A549 (cell line): ENCODE data around the gene PRKCG. TPM values are rescaled to one million over a fixed set of nuclear protein-coding genes. Genes with fewer than 3 reads are reported as not detected.

ENCODE experiments used
- ATAC-seq, 2 experiments: fragments of 200-7000 bp in 1 of 2; fragments of >200 bp in 1 of 2; cut with Nextera tagmentation in 1 of 2; cut with Tn5 transposase in 1 of 2; 3 replicates each; pipeline versions ENCODE4 v1.8.0 to v1.9.1; 2018 to 2020; ENCODE audit warnings: mild to moderate bottlenecking in 1 of 2, moderate library complexity in 1 of 2
- CTCF ChIA-PET: fragments of 300-600 bp; sonication (Branson Sonifier 250); formaldehyde crosslinking; extraction: SDS; loops from one replicate; lab custom pipeline; 2021; ENCODE audit warnings: antibody characterized with exemption, inconsistent platforms; lab: Yijun Ruan, JAX
- POLR2A ChIA-PET: fragments of 350-600 bp; formaldehyde crosslinking; extraction: SDS; loops from one replicate; lab custom pipeline; 2021; ENCODE audit warnings: antibody characterized with exemption, inconsistent platforms; lab: Yijun Ruan, JAX
- DNase-seq, 2 experiments: peaks; one replicate each; pipeline versions ENCODE4 v3.0.0 to v3.0.0-alpha.2; 2011 to 2016; ENCODE audit warnings: low read depth in 1 of 2, low spot score in 1 of 2
- FAIRE-seq: peaks from 2 replicates; lab custom pipeline; 2011; peaks lifted over from hg19 to GRCh38; lab: Jason Lieb, UNC
- H3K27ac ChIP-seq, 2 experiments: fragments of >200 bp; sonication (Bioruptor Twin); formaldehyde crosslinking; 3 replicates each; pipeline ENCODE4 v1.5.1; 2016 to 2017
- H3K4me1 ChIP-seq: fragments of >200 bp; sonication (Bioruptor Twin); formaldehyde crosslinking; 3 replicates; pipeline ENCODE4 v1.6.1; 2016
- H3K4me2 ChIP-seq: fragments of >200 bp; sonication (Bioruptor Twin); formaldehyde crosslinking; 3 replicates; pipeline ENCODE4 v1.6.1; 2016
- H3K4me3 ChIP-seq: fragments of >200 bp; sonication (Bioruptor Twin); formaldehyde crosslinking; 3 replicates; pipeline ENCODE4 v1.5.1; 2016
- H3K9me3 ChIP-seq: fragments of >200 bp; sonication (Bioruptor Twin); formaldehyde crosslinking; 3 replicates; pipeline ENCODE4 v1.6.1; 2016
- CBX2 ChIP-seq: fragments of 200-600 bp; sonication (generic); IDR thresholded peaks from 2 replicates; pipeline ENCODE4 v1.6.1; 2016; ENCODE audit warnings: low read depth, mild to moderate bottlenecking, borderline replicate concordance
- CBX8 ChIP-seq: fragments of 200-600 bp; sonication (generic); IDR thresholded peaks from 2 replicates; pipeline ENCODE4 v1.6.1; 2016
- CHD2 ChIP-seq: fragments of 150-350 bp; IDR thresholded peaks from 2 replicates; pipeline ENCODE4 v1.6.1; 2014; ENCODE audit warnings: low read length; ENCODE audit not compliant: partially characterized antibody
- EP300 ChIP-seq, 2 experiments: fragments of >200 bp; sonication (Bioruptor Twin); formaldehyde crosslinking; IDR thresholded peaks; 2 replicates in 1 of 2; 3 replicates in 1 of 2; pipeline ENCODE4 v1.6.1; 2016 to 2017
- FOSB ChIP-seq: fragments of 250-450 bp; sonication (Bioruptor Pico); IDR thresholded peaks from 2 replicates; pipeline ENCODE4 v1.5.0; 2020; ENCODE audit warnings: mild to moderate bottlenecking, moderate library complexity
- FOSL2 ChIP-seq, 2 experiments: fragments of 450-650 bp in 1 of 2; fragments of >200 bp in 1 of 2; sonication (Bioruptor Twin) in 1 of 2; formaldehyde crosslinking; IDR thresholded peaks; 2 replicates each; pipeline versions ENCODE4 v1.5.0 to v1.6.1; 2016 to 2020; ENCODE audit warnings: mild to moderate bottlenecking in 1 of 2, moderate library complexity in 1 of 2
- FOXS1 ChIP-seq: fragments of 250-450 bp; sonication (Bioruptor Pico); IDR thresholded peaks from 2 replicates; pipeline ENCODE4 v1.5.0; 2020; ENCODE audit warnings: mild to moderate bottlenecking, moderate library complexity
- HEYL ChIP-seq: fragments of 250-450 bp; sonication (Bioruptor Pico); IDR thresholded peaks from 2 replicates; pipeline ENCODE4 v1.8.0; 2021; ENCODE audit warnings: mild to moderate bottlenecking, moderate library complexity
- HOXB13 ChIP-seq: fragments of 250-450 bp; sonication (Bioruptor Pico); IDR thresholded peaks from 2 replicates; pipeline ENCODE4 v1.5.0; 2020; ENCODE audit warnings: low read depth, mild to moderate bottlenecking, moderate library complexity
- JUNB ChIP-seq: fragments of >200 bp; sonication (Bioruptor Twin); formaldehyde crosslinking; IDR thresholded peaks from 2 replicates; pipeline ENCODE4 v1.6.1; 2016
- MAFK ChIP-seq: fragments of 450-650 bp; IDR thresholded peaks from 2 replicates; pipeline ENCODE4 v1.6.1; 2014; ENCODE audit not compliant: partially characterized antibody
- NFE2L2 ChIP-seq: fragments of 150-350 bp; conservative IDR thresholded peaks from 2 replicates; pipeline ENCODE4 v1.6.1; 2014; ENCODE audit warnings: low read length
- NPAS2 ChIP-seq: fragments of 250-450 bp; sonication (Bioruptor Pico); IDR thresholded peaks from 2 replicates; pipeline ENCODE4 v1.8.0; 2022; ENCODE audit warnings: mild to moderate bottlenecking, moderate library complexity, borderline replicate concordance
- POLR2A ChIP-seq: IDR thresholded peaks from 2 replicates; pipeline ENCODE4 v1.6.1; 2012; ENCODE audit warnings: mild to moderate bottlenecking, low read length
- RARB ChIP-seq: fragments of 250-450 bp; sonication (Bioruptor Pico); IDR thresholded peaks from 2 replicates; pipeline ENCODE4 v1.8.0; 2021; ENCODE audit warnings: mild to moderate bottlenecking, moderate library complexity
- RFX5 ChIP-seq: fragments of 450-650 bp; IDR thresholded peaks from 2 replicates; pipeline ENCODE4 v1.7.1; 2014; ENCODE audit warnings: antibody characterized with exemption, mild to moderate bottlenecking, moderate library complexity
- TFCP2L1 ChIP-seq: fragments of 250-450 bp; sonication (Bioruptor Pico); IDR thresholded peaks from 2 replicates; pipeline ENCODE4 v1.5.0; 2021; ENCODE audit warnings: mild to moderate bottlenecking
- WGBS: methylation state at CpG from one replicate; pipeline ENCODE4 v1.1.6; 2017; ENCODE audit errors: missing lambda C conversion rate; 5-methylcytosine and 5-hydroxymethylcytosine counted together
- polyA plus RNA-seq, 4 experiments: library from polyadenylated mRNA; depleted of rRNA in 3 of 4; stranded (reverse); fragments of >200 nt; fragmentation: RNase III in 1 of 4; extraction: RNeasy Plus Mini Kit Qiagen cat#74134 plus additional on column Dnase treatment in 1 of 4; gene quantifications; 2 replicates in 3 of 4; 3 replicates in 1 of 4; pipeline ENCODE4 v1.2.3, GENCODE V29; 2011 to 2017
- TF ChIP-seq, protein P1 (sequence below): fragments of >200 bp; sonication (Bioruptor Twin); formaldehyde crosslinking; IDR thresholded peaks from 3 replicates; pipeline ENCODE4 v1.5.1; 2016
- TF ChIP-seq, protein P2 (sequence below): fragments of 450-650 bp; IDR thresholded peaks from 2 replicates; pipeline ENCODE4 v1.6.1; 2014; ENCODE audit warnings: antibody characterized with exemption
- TF ChIP-seq, protein P3 (sequence below): fragments of 150-350 bp; IDR thresholded peaks from 2 replicates; pipeline ENCODE4 v1.6.1; 2014; ENCODE audit warnings: low read depth, mild to moderate bottlenecking, low read length
- TF ChIP-seq, protein P4 (sequence below): IDR thresholded peaks from 2 replicates; pipeline ENCODE4 v1.6.1; 2012

Gene PRKCG
- polyA plus RNA-seq, 2 of the 4 experiments (the other 2 are of a cell fraction): 0.61 to 0.81 TPM

DNA sequence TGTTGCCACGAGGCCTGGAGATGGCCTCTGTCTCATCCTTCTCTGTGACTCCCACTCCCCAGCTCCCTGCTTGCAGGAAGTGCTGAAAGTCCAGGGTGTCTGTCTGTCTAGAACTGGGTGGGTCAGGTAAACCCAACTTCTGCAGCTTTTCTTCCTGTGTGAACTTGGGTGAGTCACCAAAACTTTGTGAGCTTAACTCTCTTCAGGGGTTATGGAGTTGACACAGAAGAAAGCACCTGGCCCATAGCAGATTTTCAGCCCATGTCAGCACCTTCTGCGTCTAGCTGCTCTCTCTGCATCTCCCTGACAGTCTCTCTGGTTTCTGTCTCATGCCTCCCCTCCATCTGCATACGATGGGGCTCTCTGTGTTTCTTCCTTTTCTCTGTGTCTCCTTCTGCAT lies 22.9 kb downstream of the PRKCG start:
- TF ChIP-seq MAFK: peak; percentile 50
- no peak for TF ChIP-seq EP300 (IDR thresholded peaks at IDR 0.05)
- TF ChIP-seq FOSL2 (IDR thresholded peaks at IDR 0.05): no peak
- peak; percentile 39 for TF ChIP-seq FOSL2 (CRISPR knock-in tag; IDR thresholded peaks at IDR 0.05)
- TF ChIP-seq CBX2: no peak
- TF ChIP-seq RARB: no peak
- 24% methylated on average over 3 of the region's 3 CpGs for WGBS
- H3K4me2 ChIP-seq: no peak overlapping the region
- POLR2A ChIA-PET: interaction anchor here (1.0 kb wide), 1 partner anchor 75 kb away, joined by 4 read pairs; no protein-coding TSS in a partner anchor
- CTCF ChIA-PET: interaction anchor here (0.7 to 7.2 kb wide), 12 partner anchors 9 to 475 kb away, joined by 3 to 62 read pairs (median 4); no protein-coding TSS in a partner anchor
- no peak for ATAC-seq
- H3K9me3 ChIP-seq: no peaks in the 10 kb centered on the region
- peaks cover 37% of the 10 kb centered on the region for H3K4me1 ChIP-seq
- no peak overlapping the region for H3K27ac ChIP-seq
- no peak overlapping the region for H3K4me3 ChIP-seq
- no peak for FAIRE-seq
- DNase-seq: no peak

DNA sequence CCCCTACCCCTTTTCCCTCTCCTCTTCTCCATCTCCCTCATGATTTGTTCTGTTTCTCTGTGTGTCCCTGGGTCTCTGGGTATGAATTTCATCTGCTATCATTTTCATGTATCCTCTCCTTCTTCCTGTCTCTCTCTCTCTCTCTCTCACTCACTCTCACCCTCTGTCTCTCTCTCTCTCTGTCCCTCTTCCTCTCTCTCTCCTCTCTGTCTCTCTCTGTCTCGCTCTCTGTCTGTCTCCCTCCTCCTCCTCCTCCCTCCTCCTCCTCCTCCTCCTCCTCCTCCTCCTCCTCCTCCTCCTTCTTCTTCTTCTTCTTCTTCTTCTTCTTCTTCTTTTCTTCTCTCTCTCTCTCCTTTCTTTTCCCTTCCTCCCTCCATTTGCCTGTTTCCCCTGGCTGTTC lies 23.8 kb downstream of the PRKCG start:
- Histone ChIP-seq H3K4me1 (peaks cover 42% of the 10 kb centered on the region), H3K9me3 (no peaks in the 10 kb centered on the region), H3K4me3 (no peak overlapping the region), H3K27ac (no peak overlapping the region), H3K4me2 (no peak overlapping the region)
- DNase-seq (no peak), FAIRE-seq (no peak), ATAC-seq (no peak)
- WGBS: 84% methylated on average over 1 of the region's 1 CpG
- TF ChIP-seq POLR2A (no peak), RFX5 (no peak), NPAS2 (CRISPR knock-in tag) (no peak), FOSL2 (IDR thresholded peaks at IDR 0.05) (no peak), FOSL2 (CRISPR knock-in tag; IDR thresholded peaks at IDR 0.05) (no peak), JUNB (no peak), FOSB (CRISPR knock-in tag) (no peak), NFE2L2 (no peak), HEYL (CRISPR knock-in tag) (no peak), MAFK (no peak), EP300 (IDR thresholded peaks at IDR 0.05) (no peak), CHD2 (no peak), CBX8 (no peak), HOXB13 (CRISPR knock-in tag) (no peak), CBX2 (no peak), TFCP2L1 (CRISPR knock-in tag) (no peak), FOXS1 (no peak)
- TF ChIP-seq, protein P1, sequence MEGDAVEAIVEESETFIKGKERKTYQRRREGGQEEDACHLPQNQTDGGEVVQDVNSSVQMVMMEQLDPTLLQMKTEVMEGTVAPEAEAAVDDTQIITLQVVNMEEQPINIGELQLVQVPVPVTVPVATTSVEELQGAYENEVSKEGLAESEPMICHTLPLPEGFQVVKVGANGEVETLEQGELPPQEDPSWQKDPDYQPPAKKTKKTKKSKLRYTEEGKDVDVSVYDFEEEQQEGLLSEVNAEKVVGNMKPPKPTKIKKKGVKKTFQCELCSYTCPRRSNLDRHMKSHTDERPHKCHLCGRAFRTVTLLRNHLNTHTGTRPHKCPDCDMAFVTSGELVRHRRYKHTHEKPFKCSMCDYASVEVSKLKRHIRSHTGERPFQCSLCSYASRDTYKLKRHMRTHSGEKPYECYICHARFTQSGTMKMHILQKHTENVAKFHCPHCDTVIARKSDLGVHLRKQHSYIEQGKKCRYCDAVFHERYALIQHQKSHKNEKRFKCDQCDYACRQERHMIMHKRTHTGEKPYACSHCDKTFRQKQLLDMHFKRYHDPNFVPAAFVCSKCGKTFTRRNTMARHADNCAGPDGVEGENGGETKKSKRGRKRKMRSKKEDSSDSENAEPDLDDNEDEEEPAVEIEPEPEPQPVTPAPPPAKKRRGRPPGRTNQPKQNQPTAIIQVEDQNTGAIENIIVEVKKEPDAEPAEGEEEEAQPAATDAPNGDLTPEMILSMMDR: no peak
- TF ChIP-seq, protein P2, sequence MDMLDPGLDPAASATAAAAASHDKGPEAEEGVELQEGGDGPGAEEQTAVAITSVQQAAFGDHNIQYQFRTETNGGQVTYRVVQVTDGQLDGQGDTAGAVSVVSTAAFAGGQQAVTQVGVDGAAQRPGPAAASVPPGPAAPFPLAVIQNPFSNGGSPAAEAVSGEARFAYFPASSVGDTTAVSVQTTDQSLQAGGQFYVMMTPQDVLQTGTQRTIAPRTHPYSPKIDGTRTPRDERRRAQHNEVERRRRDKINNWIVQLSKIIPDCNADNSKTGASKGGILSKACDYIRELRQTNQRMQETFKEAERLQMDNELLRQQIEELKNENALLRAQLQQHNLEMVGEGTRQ: no peak
- TF ChIP-seq, protein P3, sequence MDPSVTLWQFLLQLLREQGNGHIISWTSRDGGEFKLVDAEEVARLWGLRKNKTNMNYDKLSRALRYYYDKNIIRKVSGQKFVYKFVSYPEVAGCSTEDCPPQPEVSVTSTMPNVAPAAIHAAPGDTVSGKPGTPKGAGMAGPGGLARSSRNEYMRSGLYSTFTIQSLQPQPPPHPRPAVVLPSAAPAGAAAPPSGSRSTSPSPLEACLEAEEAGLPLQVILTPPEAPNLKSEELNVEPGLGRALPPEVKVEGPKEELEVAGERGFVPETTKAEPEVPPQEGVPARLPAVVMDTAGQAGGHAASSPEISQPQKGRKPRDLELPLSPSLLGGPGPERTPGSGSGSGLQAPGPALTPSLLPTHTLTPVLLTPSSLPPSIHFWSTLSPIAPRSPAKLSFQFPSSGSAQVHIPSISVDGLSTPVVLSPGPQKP: no peak
- TF ChIP-seq, protein P4, sequence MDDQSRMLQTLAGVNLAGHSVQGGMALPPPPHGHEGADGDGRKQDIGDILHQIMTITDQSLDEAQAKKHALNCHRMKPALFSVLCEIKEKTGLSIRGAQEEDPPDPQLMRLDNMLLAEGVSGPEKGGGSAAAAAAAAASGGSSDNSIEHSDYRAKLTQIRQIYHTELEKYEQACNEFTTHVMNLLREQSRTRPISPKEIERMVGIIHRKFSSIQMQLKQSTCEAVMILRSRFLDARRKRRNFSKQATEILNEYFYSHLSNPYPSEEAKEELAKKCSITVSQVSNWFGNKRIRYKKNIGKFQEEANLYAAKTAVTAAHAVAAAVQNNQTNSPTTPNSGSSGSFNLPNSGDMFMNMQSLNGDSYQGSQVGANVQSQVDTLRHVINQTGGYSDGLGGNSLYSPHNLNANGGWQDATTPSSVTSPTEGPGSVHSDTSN: no peak
- ChIA-PET CTCF (interaction anchor here (0.6 to 3.2 kb wide), 23 partner anchors 9 to 196 kb away, joined by 3 to 63 read pairs (median 8); partner anchors contain the start of gene OSCAR), POLR2A (no interaction called here)
